Endodermal cell (in vitro differentiated cells): ENCODE results near the gene RPA1. TPM values are rescaled to one million over a fixed set of nuclear protein-coding genes. Genes with fewer than 3 reads are reported as not detected.
A peak's percentile ranks its signal among the peaks of the same experiment; 100 is the strongest.

ENCODE experiments used
- DNase-seq: peaks from one replicate; pipeline ENCODE4 v3.0.0-alpha.2; 2017
- H3K27ac ChIP-seq: 2 replicates; pipeline ENCODE4 v1.5.1; 2013; ENCODE audit warnings: mild to moderate bottlenecking, low read depth, low read length, moderate library complexity
- H3K27me3 ChIP-seq: 2 replicates; pipeline ENCODE4 v1.6.1; 2013; ENCODE audit warnings: mild to moderate bottlenecking, low read length, moderate library complexity; ENCODE audit not compliant: insufficient read depth, control insufficient read depth, poor library complexity, severe bottlenecking
- H3K36me3 ChIP-seq: 2 replicates; pipeline ENCODE4 v1.7.0; 2013; ENCODE audit warnings: mild to moderate bottlenecking, low read length, moderate library complexity; ENCODE audit not compliant: control insufficient read depth, insufficient read depth
- H3K4me1 ChIP-seq: one replicate; pipeline ENCODE4 v1.7.0; 2013; ENCODE audit warnings: low read length; ENCODE audit not compliant: control insufficient read depth, insufficient read depth
- H3K4me3 ChIP-seq: 2 replicates; pipeline ENCODE4 v1.5.1; 2013; ENCODE audit warnings: mild to moderate bottlenecking, low read length, moderate library complexity
- H3K9ac ChIP-seq: 2 replicates; pipeline ENCODE4 v1.6.1; 2013; ENCODE audit warnings: mild to moderate bottlenecking, low read length, moderate library complexity; ENCODE audit not compliant: poor library complexity, severe bottlenecking; ENCODE audit errors: extremely low read depth
- H3K9me3 ChIP-seq: 2 replicates; pipeline ENCODE4 v1.6.1; 2013; ENCODE audit warnings: mild to moderate bottlenecking, low read length, moderate library complexity; ENCODE audit not compliant: control insufficient read depth
- H3K27ac Mint-ChIP-seq: 2 replicates; pipeline ENCODE4 v1.8.0; 2020; ENCODE audit warnings: mixed read lengths
- H3K27me3 Mint-ChIP-seq: 2 replicates; pipeline ENCODE4 v1.8.0; 2021; ENCODE audit warnings: mild to moderate bottlenecking, mixed read lengths; ENCODE audit not compliant: insufficient read depth
- H3K36me3 Mint-ChIP-seq: 2 replicates; pipeline ENCODE4 v1.8.0; 2020; ENCODE audit warnings: low read depth, mixed read lengths
- H3K4me1 Mint-ChIP-seq: 2 replicates; pipeline ENCODE4 v1.8.0; 2020; ENCODE audit warnings: mixed read lengths
- H3K4me3 Mint-ChIP-seq: 2 replicates; pipeline ENCODE4 v1.8.0; 2020; ENCODE audit warnings: mild to moderate bottlenecking, moderate library complexity, mixed read lengths
- H3K9me3 Mint-ChIP-seq: 2 replicates; pipeline ENCODE4 v1.8.0; 2020; ENCODE audit warnings: mild to moderate bottlenecking, mixed read lengths
- WGBS, 2 experiments: methylation state at CpG; one replicate each; pipeline versions ENCODE4 v1.1.5 to v1.1.7; 2013; ENCODE audit warnings: missing lambda C conversion rate in 2 of 2, mixed read lengths in 1 of 2; ENCODE audit not compliant: insufficient coverage in 1 of 2, insufficient read length in 1 of 2; 5-methylcytosine and 5-hydroxymethylcytosine counted together
- total RNA-seq, 2 donors: library from RNA; stranded (reverse); fragmentation: NEBNext Ultra II Directional in 1 of 2; extraction: Animal tissue kit (Norgen Biotek cat#: 25700) in 1 of 2; gene quantifications; 2 replicates in 1 of 2; 3 replicates in 1 of 2; pipeline ENCODE4 v1.2.1, GENCODE V29; 2021
- TF ChIP-seq, protein P1 (sequence below): fragments of 200-600 bp; sonication (generic); conservative IDR thresholded peaks from 2 replicates; pipeline ENCODE4 v1.5.0; 2021; ENCODE audit warnings: antibody characterized with exemption, mild to moderate bottlenecking

The RPA1 gene
- total RNA-seq, 2 donors from 2014 or later, result 190 to 249 TPM

DNA sequence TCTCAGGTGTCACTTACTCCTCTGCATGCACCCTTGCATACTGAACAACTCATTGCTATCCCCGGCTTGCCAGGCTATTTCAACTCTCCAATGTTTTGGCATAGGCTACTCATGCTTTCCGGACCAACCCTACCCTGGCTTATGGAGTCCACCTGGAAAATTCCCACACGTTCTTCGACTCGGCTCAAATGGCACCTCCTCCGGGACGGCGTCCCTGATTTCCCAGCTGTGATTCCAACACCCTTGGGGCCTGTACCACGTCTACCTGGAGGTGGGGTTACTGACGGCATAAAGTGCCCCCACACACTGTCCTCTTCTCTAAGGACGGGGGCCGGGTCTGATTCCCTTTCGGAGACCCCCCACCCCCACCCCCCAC, 601 bp upstream of the RPA1 start:
- H3K36me3 ChIP-seq, result peaks cover 41% of the 10 kb centered on the region
- H3K27ac ChIP-seq, result no peak overlapping the region
- peak overlapping the region; percentile 79 for H3K27ac Mint-ChIP-seq

DNA sequence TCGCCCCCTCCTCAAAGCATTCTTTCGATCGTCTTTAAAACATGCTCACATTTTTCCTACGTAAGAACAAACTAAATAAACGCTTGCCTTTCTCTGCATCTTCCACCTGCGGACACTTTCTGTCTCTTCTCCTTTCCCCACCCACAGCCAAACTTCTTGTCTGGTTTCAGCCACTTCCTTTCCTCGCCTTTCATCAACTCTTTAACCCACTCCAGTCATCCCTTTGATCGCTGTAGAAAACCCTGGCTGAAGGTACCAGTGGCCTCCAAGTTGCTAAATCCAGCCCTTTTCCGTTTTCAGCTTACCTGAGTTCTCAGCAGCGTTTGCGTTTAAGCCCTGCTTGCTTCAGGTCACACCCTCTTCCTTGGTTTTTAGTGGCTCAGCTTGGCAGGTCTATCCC, 483 bp downstream of the RPA1 start:
- peak overlapping the region; percentile 87 for H3K27ac Mint-ChIP-seq
- H3K36me3 Mint-ChIP-seq, result peaks cover 26% of the 10 kb centered on the region
- 1% methylated on average over 11 of the region's 11 CpGs for WGBS, 2 experiments
- H3K27me3 Mint-ChIP-seq, result no peaks in the 10 kb centered on the region
- H3K9me3 Mint-ChIP-seq, result no peaks in the 10 kb centered on the region
- Histone ChIP-seq H3K27me3 (no peaks in the 10 kb centered on the region), H3K9ac (peak overlapping the region; percentile 41), H3K9me3 (no peaks in the 10 kb centered on the region), H3K36me3 (peaks cover 39% of the 10 kb centered on the region), H3K4me1 (no peaks in the 10 kb centered on the region), H3K27ac (peak overlapping the region; percentile 13), H3K4me3 (peak overlapping the region; percentile 95)
- TF ChIP-seq, protein P1, sequence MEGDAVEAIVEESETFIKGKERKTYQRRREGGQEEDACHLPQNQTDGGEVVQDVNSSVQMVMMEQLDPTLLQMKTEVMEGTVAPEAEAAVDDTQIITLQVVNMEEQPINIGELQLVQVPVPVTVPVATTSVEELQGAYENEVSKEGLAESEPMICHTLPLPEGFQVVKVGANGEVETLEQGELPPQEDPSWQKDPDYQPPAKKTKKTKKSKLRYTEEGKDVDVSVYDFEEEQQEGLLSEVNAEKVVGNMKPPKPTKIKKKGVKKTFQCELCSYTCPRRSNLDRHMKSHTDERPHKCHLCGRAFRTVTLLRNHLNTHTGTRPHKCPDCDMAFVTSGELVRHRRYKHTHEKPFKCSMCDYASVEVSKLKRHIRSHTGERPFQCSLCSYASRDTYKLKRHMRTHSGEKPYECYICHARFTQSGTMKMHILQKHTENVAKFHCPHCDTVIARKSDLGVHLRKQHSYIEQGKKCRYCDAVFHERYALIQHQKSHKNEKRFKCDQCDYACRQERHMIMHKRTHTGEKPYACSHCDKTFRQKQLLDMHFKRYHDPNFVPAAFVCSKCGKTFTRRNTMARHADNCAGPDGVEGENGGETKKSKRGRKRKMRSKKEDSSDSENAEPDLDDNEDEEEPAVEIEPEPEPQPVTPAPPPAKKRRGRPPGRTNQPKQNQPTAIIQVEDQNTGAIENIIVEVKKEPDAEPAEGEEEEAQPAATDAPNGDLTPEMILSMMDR, result no peak
- peak; percentile 77 for DNase-seq
- H3K4me1 Mint-ChIP-seq, result peaks cover 11% of the 10 kb centered on the region
- H3K4me3 Mint-ChIP-seq, result peak overlapping the region; percentile 86

More for the DNA sequence above, 601 bp upstream of the RPA1 start:
- H3K9me3 Mint-ChIP-seq, result no peaks in the 10 kb centered on the region
- no peak for DNase-seq
- peaks cover 29% of the 10 kb centered on the region for H3K36me3 Mint-ChIP-seq
- Histone ChIP-seq H3K4me3 (peak overlapping the region; percentile 95), H3K4me1 (no peaks in the 10 kb centered on the region), H3K27me3 (no peaks in the 10 kb centered on the region), H3K9ac (peak overlapping the region; percentile 67), H3K9me3 (no peaks in the 10 kb centered on the region)
- peaks cover 11% of the 10 kb centered on the region for H3K4me1 Mint-ChIP-seq
- H3K4me3 Mint-ChIP-seq, result peak overlapping the region; percentile 86
- WGBS, 2 experiments, result 3 to 7% methylated on average over 8 to 13 of the region's 13 CpGs
- TF ChIP-seq, protein P1, result no peak
- H3K27me3 Mint-ChIP-seq, result no peaks in the 10 kb centered on the region

DNA sequence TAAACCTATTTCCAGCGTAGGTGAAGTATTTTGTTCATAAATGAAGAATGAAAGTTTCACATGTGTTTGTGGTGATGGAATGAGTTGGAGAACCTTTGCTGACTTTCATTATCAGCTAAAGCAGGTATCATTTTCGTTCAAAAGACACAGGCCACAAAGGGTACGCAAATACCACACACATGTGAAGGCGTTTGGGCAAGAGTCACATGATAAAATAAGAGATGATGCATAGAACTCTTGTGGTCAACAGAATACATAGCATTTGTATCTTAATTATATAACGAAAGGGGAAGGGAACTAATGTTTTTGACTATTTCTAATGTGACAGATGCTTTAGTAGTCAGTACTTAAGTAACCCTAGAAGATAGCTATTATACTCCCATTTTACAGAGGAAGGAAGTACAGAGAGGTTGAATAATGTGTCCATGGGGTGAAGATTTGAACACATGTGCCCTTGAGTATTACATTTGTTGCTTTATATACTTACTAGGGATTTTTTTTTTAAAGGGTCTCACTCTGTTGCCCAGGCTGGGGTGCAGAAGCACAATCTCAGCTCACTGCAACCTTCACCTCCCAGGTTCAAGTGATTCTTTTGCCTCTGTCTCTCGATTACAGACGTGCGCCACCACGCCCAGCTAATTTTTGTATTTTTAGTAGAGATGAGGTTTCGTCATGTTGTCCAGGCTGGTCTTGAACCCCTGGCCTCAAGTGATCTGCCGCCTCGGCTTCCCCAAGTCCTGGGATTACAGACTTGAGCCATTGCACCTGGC, 4.8 kb downstream of the RPA1 start:
- H3K27ac ChIP-seq, result no peak overlapping the region
- H3K27me3 ChIP-seq, result no peaks in the 10 kb centered on the region
- H3K9ac ChIP-seq, result no peak overlapping the region
- no peak overlapping the region for H3K27ac Mint-ChIP-seq
- H3K4me1 ChIP-seq, result no peaks in the 10 kb centered on the region
- H3K4me3 Mint-ChIP-seq, result no peak overlapping the region
- 95 to 97% methylated on average over 10 to 12 of the region's 12 CpGs for WGBS, 2 experiments
- DNase-seq, result no peak
- peaks cover 6% of the 10 kb centered on the region for H3K4me1 Mint-ChIP-seq
- TF ChIP-seq, protein P1, result no peak
- H3K36me3 ChIP-seq, result peaks cover 29% of the 10 kb centered on the region
- no peaks in the 10 kb centered on the region for H3K27me3 Mint-ChIP-seq
- H3K9me3 ChIP-seq, result no peaks in the 10 kb centered on the region
- no peaks in the 10 kb centered on the region for H3K9me3 Mint-ChIP-seq
- peaks cover 28% of the 10 kb centered on the region for H3K36me3 Mint-ChIP-seq
- H3K4me3 ChIP-seq, result no peak overlapping the region
